ENCODE results near the gene LRRC8D. TPM values are rescaled to one million over a fixed set of nuclear protein-coding genes. Genes with fewer than 3 reads are reported as not detected.

The LRRC8D gene
- total and polyA plus RNA-seq, 9 of the 15 experiments (the other 6 are each of a cell fraction or from before 2014, with no cell fraction given) = 3.4 to 53.9 (median 15.9) TPM

- TF ChIP-seq, protein P1, sequence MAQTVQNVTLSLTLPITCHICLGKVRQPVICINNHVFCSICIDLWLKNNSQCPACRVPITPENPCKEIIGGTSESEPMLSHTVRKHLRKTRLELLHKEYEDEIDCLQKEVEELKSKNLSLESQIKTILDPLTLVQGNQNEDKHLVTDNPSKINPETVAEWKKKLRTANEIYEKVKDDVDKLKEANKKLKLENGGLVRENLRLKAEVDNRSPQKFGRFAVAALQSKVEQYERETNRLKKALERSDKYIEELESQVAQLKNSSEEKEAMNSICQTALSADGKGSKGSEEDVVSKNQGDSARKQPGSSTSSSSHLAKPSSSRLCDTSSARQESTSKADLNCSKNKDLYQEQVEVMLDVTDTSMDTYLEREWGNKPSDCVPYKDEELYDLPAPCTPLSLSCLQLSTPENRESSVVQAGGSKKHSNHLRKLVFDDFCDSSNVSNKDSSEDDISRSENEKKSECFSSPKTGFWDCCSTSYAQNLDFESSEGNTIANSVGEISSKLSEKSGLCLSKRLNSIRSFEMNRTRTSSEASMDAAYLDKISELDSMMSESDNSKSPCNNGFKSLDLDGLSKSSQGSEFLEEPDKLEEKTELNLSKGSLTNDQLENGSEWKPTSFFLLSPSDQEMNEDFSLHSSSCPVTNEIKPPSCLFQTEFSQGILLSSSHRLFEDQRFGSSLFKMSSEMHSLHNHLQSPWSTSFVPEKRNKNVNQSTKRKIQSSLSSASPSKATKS (CRISPR knock-in tag; IDR thresholded peaks at IDR 0.05) = no peak
- TF ChIP-seq TAF1 (IDR thresholded peaks at IDR 0.05; ENCODE audit: control insufficient read depth, extremely low read depth, insufficient read depth, low read length, severe bottlenecking) = peak; percentile 32
- TF ChIP-seq MNT (conservative IDR thresholded peaks at IDR 0.05) = peak in 1 of 2 experiments; percentile 53; a peak in 2 of 4 replicates
- TF ChIP-seq, protein P2, sequence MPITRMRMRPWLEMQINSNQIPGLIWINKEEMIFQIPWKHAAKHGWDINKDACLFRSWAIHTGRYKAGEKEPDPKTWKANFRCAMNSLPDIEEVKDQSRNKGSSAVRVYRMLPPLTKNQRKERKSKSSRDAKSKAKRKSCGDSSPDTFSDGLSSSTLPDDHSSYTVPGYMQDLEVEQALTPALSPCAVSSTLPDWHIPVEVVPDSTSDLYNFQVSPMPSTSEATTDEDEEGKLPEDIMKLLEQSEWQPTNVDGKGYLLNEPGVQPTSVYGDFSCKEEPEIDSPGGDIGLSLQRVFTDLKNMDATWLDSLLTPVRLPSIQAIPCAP (CRISPR knock-in tag; IDR thresholded peaks at IDR 0.05; ENCODE audit: borderline replicate concordance) = no peak
- TF ChIP-seq ZNF274 (IDR thresholded peaks at IDR 0.05; ENCODE audit: borderline replicate concordance, low read depth, low read length) = no peak
- no peak for TF ChIP-seq ZNF282 (CRISPR knock-in tag; IDR thresholded peaks at IDR 0.05)
- 0 out of 2 replicates have a peak, but pooled peaks have one; percentile 17 for TF ChIP-seq GATAD2A (IDR thresholded peaks at IDR 0.05)
- TF ChIP-seq RBM34 (IDR thresholded peaks at IDR 0.05; ENCODE audit: borderline replicate concordance, insufficient read depth, low read length) = no peak
- 0 out of 2 replicates have a peak, but pooled peaks have one; percentile 27 for TF ChIP-seq ZNF431 (CRISPR knock-in tag; IDR thresholded peaks at IDR 0.05)
- no peak for TF ChIP-seq TAL1 (IDR thresholded peaks at IDR 0.05)
- TF ChIP-seq ERF (CRISPR knock-in tag; IDR thresholded peaks at IDR 0.05) = no peak
- TF ChIP-seq ID3 (CRISPR knock-in tag; IDR thresholded peaks at IDR 0.05) = no peak
- peak; percentile 24; the same call in 1 of the 2 replicates for TF ChIP-seq ID3 (tag; IDR thresholded peaks at IDR 0.05)
- TF ChIP-seq TBP (optimal IDR thresholded peaks at IDR 0.05; ENCODE audit: low read depth, low read length) = peak; percentile 21
- no peak for TF ChIP-seq SRSF1 (IDR thresholded peaks at IDR 0.05; ENCODE audit: low read depth, low read length)
- no peak for TF ChIP-seq KDM5B (IDR thresholded peaks at IDR 0.05; ENCODE audit: insufficient replicate concordance, low read depth, low read length)
- peak; percentile 23 for TF ChIP-seq ATF7 (IDR thresholded peaks at IDR 0.05)
- TF ChIP-seq, protein P3, sequence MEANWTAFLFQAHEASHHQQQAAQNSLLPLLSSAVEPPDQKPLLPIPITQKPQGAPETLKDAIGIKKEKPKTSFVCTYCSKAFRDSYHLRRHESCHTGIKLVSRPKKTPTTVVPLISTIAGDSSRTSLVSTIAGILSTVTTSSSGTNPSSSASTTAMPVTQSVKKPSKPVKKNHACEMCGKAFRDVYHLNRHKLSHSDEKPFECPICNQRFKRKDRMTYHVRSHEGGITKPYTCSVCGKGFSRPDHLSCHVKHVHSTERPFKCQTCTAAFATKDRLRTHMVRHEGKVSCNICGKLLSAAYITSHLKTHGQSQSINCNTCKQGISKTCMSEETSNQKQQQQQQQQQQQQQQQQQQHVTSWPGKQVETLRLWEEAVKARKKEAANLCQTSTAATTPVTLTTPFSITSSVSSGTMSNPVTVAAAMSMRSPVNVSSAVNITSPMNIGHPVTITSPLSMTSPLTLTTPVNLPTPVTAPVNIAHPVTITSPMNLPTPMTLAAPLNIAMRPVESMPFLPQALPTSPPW (CRISPR knock-in tag; IDR thresholded peaks at IDR 0.05) = peak; percentile 88
- TF ChIP-seq PHF21A (IDR thresholded peaks at IDR 0.05; ENCODE audit: borderline replicate concordance, low read depth) = peak; percentile 52; the same call in 1 of the 2 replicates
- TF ChIP-seq RB1 (IDR thresholded peaks at IDR 0.05; ENCODE audit: low read depth) = peak; percentile 51
- no peak; the same call in 1 of the 2 replicates for TF ChIP-seq CXXC5 (CRISPR knock-in tag; IDR thresholded peaks at IDR 0.05)
- TF ChIP-seq TCFL5 (CRISPR knock-in tag; conservative IDR thresholded peaks at IDR 0.05) = no peak
These were observed 683 bp downstream of the LRRC8D start (continued) for GRCh38 chr1:89821322-89822108.
